GM20000 (cell line): Measurements from ENCODE around the gene PDCD10.
A peak's percentile ranks its signal among the peaks of the same experiment; 100 is the strongest.

ENCODE experiments used
- DNase-seq: peaks from one replicate; pipeline ENCODE4 v3.0.0; 2012; ENCODE audit warnings: low spot score
- CTCF ChIP-seq: IDR thresholded peaks from 2 replicates; pipeline ENCODE4 v1.5.1; 2012; ENCODE audit warnings: mild to moderate bottlenecking, control low read depth; ENCODE audit errors: extremely low read depth, missing control alignments

PDCD10 gene

GRCh38 chr3:167762296-167762695 lies 27.6 kb upstream of the PDCD10 start:
- TF ChIP-seq CTCF, result no peak
- no peak for DNase-seq

GRCh38 chr3:167761302-167761701 lies 26.6 kb upstream of the PDCD10 start:
- no peak for TF ChIP-seq CTCF
- DNase-seq, result no peak

GRCh38 chr3:167754049-167754448 lies 19.4 kb upstream of the PDCD10 start:
- no peak for TF ChIP-seq CTCF
- no peak for DNase-seq

GRCh38 chr3:167750272-167750971 lies 15.7 kb upstream of the PDCD10 start:
- DNase-seq, result peak; percentile 50
- TF ChIP-seq CTCF, result no peak

- no peak for TF ChIP-seq CTCF
- no peak for DNase-seq
Observed at GRCh38 chr3:167749728-167750127, 15.0 kb upstream of the PDCD10 start.

- DNase-seq, result no peak
- no peak for TF ChIP-seq CTCF
Observed at GRCh38 chr3:167749209-167749608, 14.5 kb upstream of the PDCD10 start.

GRCh38 chr3:167743799-167744198 lies 9.1 kb upstream of the PDCD10 start:
- no peak for TF ChIP-seq CTCF
- no peak for DNase-seq
